H9 (cell line): Measurements from ENCODE around the gene SCN4A. TPM values are rescaled to one million over a fixed set of nuclear protein-coding genes. Genes with fewer than 3 reads are reported as not detected.

Experiments used
- DNase-seq: peaks from one replicate; pipeline ENCODE4 v3.0.0-alpha.2; 2017
- H2AFZ ChIP-seq: one replicate; pipeline ENCODE4 v1.6.1; 2013; ENCODE audit warnings: mild to moderate bottlenecking, low read length, control low read depth, moderate library complexity
- H2AK5ac ChIP-seq: 2 replicates; pipeline ENCODE4 v1.6.1; 2013; ENCODE audit warnings: low read length, control low read depth, mixed read lengths; ENCODE audit not compliant: insufficient read length
- H2BK120ac ChIP-seq: one replicate; pipeline ENCODE4 v1.6.1; 2013; ENCODE audit warnings: low read depth, mild to moderate bottlenecking, low read length, control low read depth, inconsistent platforms; ENCODE audit not compliant: poor library complexity, severe bottlenecking
- H2BK12ac ChIP-seq: 2 replicates; pipeline ENCODE4 v1.6.1; 2013; ENCODE audit warnings: low read length, control low read depth, mixed read lengths, low read depth; ENCODE audit not compliant: insufficient read length
- H2BK15ac ChIP-seq: 2 replicates; pipeline ENCODE4 v1.6.1; 2013; ENCODE audit warnings: low read depth, low read length, control low read depth
- H2BK20ac ChIP-seq: one replicate; pipeline ENCODE4 v1.6.1; 2013; ENCODE audit warnings: low read depth, mild to moderate bottlenecking, low read length, control low read depth, inconsistent platforms; ENCODE audit not compliant: poor library complexity, severe bottlenecking
- H2BK5ac ChIP-seq: 2 replicates; pipeline ENCODE4 v1.6.1; 2013; ENCODE audit warnings: low read length, control low read depth, mixed read lengths; ENCODE audit not compliant: insufficient read length
- H3K14ac ChIP-seq: 2 replicates; pipeline ENCODE4 v1.6.1; 2013; ENCODE audit warnings: low read length, control low read depth; ENCODE audit not compliant: insufficient read depth
- H3K18ac ChIP-seq: 2 replicates; pipeline ENCODE4 v1.6.1; 2013; ENCODE audit warnings: low read depth, mild to moderate bottlenecking, mixed read lengths, low read length, control low read depth; ENCODE audit not compliant: insufficient read length
- H3K23ac ChIP-seq: 2 replicates; pipeline ENCODE4 v1.6.1; 2013; ENCODE audit warnings: low read length, control low read depth, mixed read lengths, low read depth; ENCODE audit not compliant: insufficient read length
- H3K23me2 ChIP-seq: 2 replicates; pipeline ENCODE4 v1.6.1; 2013; ENCODE audit warnings: low read depth, mild to moderate bottlenecking, mixed read lengths, low read length, control low read depth; ENCODE audit not compliant: insufficient read length, poor library complexity, severe bottlenecking
- H3K27ac ChIP-seq: 2 replicates; pipeline ENCODE4 v1.5.1; 2013; ENCODE audit warnings: low read length, control low read depth, mixed read lengths, low read depth; ENCODE audit not compliant: insufficient read length
- H3K27me3 ChIP-seq: 2 replicates; pipeline ENCODE4 v1.6.1; 2013; ENCODE audit warnings: low read length, control low read depth, inconsistent platforms; ENCODE audit not compliant: insufficient read depth
- H3K4ac ChIP-seq: 2 replicates; pipeline ENCODE4 v1.6.1; 2013; ENCODE audit warnings: low read depth, mild to moderate bottlenecking, control low read depth, inconsistent platforms, low read length, moderate library complexity
- H3K4me1 ChIP-seq: 2 replicates; pipeline ENCODE4 v1.6.1; 2013; ENCODE audit warnings: low read length, control low read depth, inconsistent platforms; ENCODE audit not compliant: insufficient read depth
- H3K4me2 ChIP-seq: 2 replicates; pipeline ENCODE4 v1.6.1; 2013; ENCODE audit warnings: low read length, control low read depth, mixed read lengths; ENCODE audit not compliant: insufficient read length, insufficient read depth
- H3K56ac ChIP-seq: 2 replicates; pipeline ENCODE4 v1.6.1; 2013; ENCODE audit warnings: low read depth, mild to moderate bottlenecking, mixed read lengths, low read length, control low read depth; ENCODE audit not compliant: insufficient read length
- H3K79me1 ChIP-seq: 2 replicates; pipeline ENCODE4 v1.6.1; 2013; ENCODE audit warnings: low read depth, mild to moderate bottlenecking, moderate library complexity, low read length, control low read depth, inconsistent platforms; ENCODE audit not compliant: insufficient read depth, poor library complexity, severe bottlenecking
- H3K79me2 ChIP-seq: 2 replicates; pipeline ENCODE4 v1.6.1; 2013; ENCODE audit warnings: low read length, control low read depth, inconsistent platforms; ENCODE audit not compliant: insufficient read depth
- H3K9ac ChIP-seq: 2 replicates; pipeline ENCODE4 v1.6.1; 2013; ENCODE audit warnings: low read length, control low read depth, mixed read lengths; ENCODE audit not compliant: insufficient read length; ENCODE audit errors: extremely low read depth
- H3K9me3 ChIP-seq: one replicate; pipeline ENCODE4 v1.6.1; 2013; ENCODE audit warnings: low read depth, low read length, inconsistent platforms; ENCODE audit not compliant: control insufficient read depth
- H3T11ph ChIP-seq: one replicate; pipeline ENCODE4 v1.6.1; 2013; ENCODE audit warnings: mild to moderate bottlenecking, low read length, control low read depth, inconsistent platforms
- H4K20me1 ChIP-seq: one replicate; pipeline ENCODE4 v1.6.1; 2013; ENCODE audit not compliant: control insufficient read depth, insufficient read length, insufficient read depth
- H4K5ac ChIP-seq: 2 replicates; pipeline ENCODE4 v1.6.1; 2013; ENCODE audit warnings: low read depth, mild to moderate bottlenecking, mixed read lengths, low read length, control low read depth; ENCODE audit not compliant: insufficient read length
- H4K8ac ChIP-seq: replicated peaks from 2 replicates; pipeline ENCODE4 v1.6.1; 2013; ENCODE audit warnings: low read length, control low read depth, mixed read lengths, low read depth; ENCODE audit not compliant: insufficient read length
- H4K91ac ChIP-seq: 2 replicates; pipeline ENCODE4 v1.6.1; 2013; ENCODE audit warnings: low read depth, mild to moderate bottlenecking, moderate library complexity, mixed read lengths, low read length, control low read depth; ENCODE audit not compliant: insufficient read length
- H3K27ac Mint-ChIP-seq, 3 experiments: 2 replicates in 2 of 3; 3 replicates in 1 of 3; pipeline ENCODE4 v1.8.0; 2020 to 2021; ENCODE audit warnings: mixed read lengths in 3 of 3, mild to moderate bottlenecking in 1 of 3, moderate library complexity in 1 of 3
- H3K27me3 Mint-ChIP-seq: 2 replicates; pipeline ENCODE4 v1.8.0; 2021; ENCODE audit warnings: low read depth, mild to moderate bottlenecking, moderate library complexity, mixed read lengths
- H3K36me3 Mint-ChIP-seq, 3 experiments: 2 replicates in 2 of 3; 3 replicates in 1 of 3; pipeline ENCODE4 v1.8.0; 2020 to 2021; ENCODE audit warnings: low read depth in 3 of 3, mixed read lengths in 3 of 3; ENCODE audit not compliant: insufficient read depth in 1 of 3
- H3K4me1 Mint-ChIP-seq, 2 experiments: 2 replicates each; pipeline ENCODE4 v1.8.0; 2020; ENCODE audit warnings: mixed read lengths in 2 of 2
- H3K4me3 Mint-ChIP-seq, 2 experiments: 2 replicates in 1 of 2; 3 replicates in 1 of 2; pipeline ENCODE4 v1.8.0; 2020 to 2021; ENCODE audit warnings: mild to moderate bottlenecking in 2 of 2, mixed read lengths in 2 of 2, moderate library complexity in 1 of 2
- H3K9me3 Mint-ChIP-seq, 2 experiments: 2 replicates in 1 of 2; 3 replicates in 1 of 2; pipeline ENCODE4 v1.8.0; 2020; ENCODE audit warnings: mild to moderate bottlenecking in 2 of 2, mixed read lengths in 2 of 2, moderate library complexity in 1 of 2
- CTCF ChIP-seq: fragments of 200-600 bp; sonication (generic); conservative IDR thresholded peaks from 3 replicates; pipeline ENCODE4 v1.8.0; 2021; ENCODE audit warnings: antibody characterized with exemption, mild to moderate bottlenecking
- WGBS: extraction: QIAGEN DNeasy Blood & Tissue Kit; methylation state at CpG from one replicate; pipeline ENCODE4 v1.1.7; 2013; ENCODE audit warnings: missing lambda C conversion rate, low lambda C conversion rate, mixed read lengths; ENCODE audit not compliant: insufficient read length; ENCODE audit errors: extremely low coverage; 5-methylcytosine and 5-hydroxymethylcytosine counted together
- total RNA-seq: library from RNA; stranded (reverse); gene quantifications from 2 replicates; pipeline ENCODE4 v1.2.1, GENCODE V29; 2021

Gene SCN4A
- total RNA-seq, 1 experiment from 2014 or later, result 5.8 TPM

DNA sequence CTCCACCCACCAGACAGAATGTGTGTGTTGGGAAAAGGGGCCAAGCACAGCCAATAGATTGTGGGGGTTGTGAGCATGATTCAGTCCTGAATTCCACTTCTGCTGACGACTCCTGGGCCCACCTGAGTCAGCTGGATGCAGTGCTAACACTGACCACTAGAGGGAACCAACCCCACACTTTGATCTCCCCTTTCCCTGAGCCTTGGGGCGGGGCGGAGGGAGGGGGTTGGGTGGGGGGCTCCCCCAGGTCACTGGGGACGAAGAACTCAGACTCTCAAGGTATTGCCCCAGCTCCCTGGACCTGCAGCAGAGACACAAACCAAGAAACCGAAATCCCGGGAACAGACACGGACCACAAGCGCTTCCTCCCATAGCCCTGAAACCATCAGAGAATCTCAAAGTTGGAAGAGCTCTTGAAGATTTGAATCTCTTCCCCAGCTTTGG, 61.0 kb downstream of the SCN4A start:
- peak; percentile 83 for TF ChIP-seq CTCF
- H4K8ac ChIP-seq, result no peak overlapping the region
- no peak overlapping the region for H2AK5ac ChIP-seq
- Mint-ChIP-seq H3K9me3 (no peaks in the 10 kb centered on the region; a peak in 1 of 5 replicates), H3K36me3 (no peaks in the 10 kb centered on the region), H3K4me1 (peaks cover 11 to 24% of the 10 kb centered on the region in 2 experiments), H3K27ac (no peak overlapping the region), H3K27me3 (peaks cover 11% of the 10 kb centered on the region), H3K4me3 (no peak overlapping the region)
- no peak overlapping the region for H2BK20ac ChIP-seq
- WGBS, result no CpG with 5 or more reads among the region's 8 CpGs
- H3K14ac ChIP-seq, result no peak overlapping the region
- H2BK5ac ChIP-seq, result no peak overlapping the region
- H3K18ac ChIP-seq, result no peak overlapping the region
- no peak overlapping the region for H4K5ac ChIP-seq
- H3K4me2 ChIP-seq, result no peak overlapping the region
- H3K79me1 ChIP-seq, result no peaks in the 10 kb centered on the region
- H3K9me3 ChIP-seq, result no peaks in the 10 kb centered on the region
- H3K27me3 ChIP-seq, result no peaks in the 10 kb centered on the region
- H3T11ph ChIP-seq, result no peak overlapping the region
- no peak overlapping the region for H2BK15ac ChIP-seq
- no peak overlapping the region for H2AFZ ChIP-seq
- no peak overlapping the region for H2BK12ac ChIP-seq
- H4K20me1 ChIP-seq, result no peaks in the 10 kb centered on the region
- H3K27ac ChIP-seq, result no peak overlapping the region
- no peaks in the 10 kb centered on the region for H3K23me2 ChIP-seq
- DNase-seq, result peak; percentile 82
- H2BK120ac ChIP-seq, result no peak overlapping the region
- no peaks in the 10 kb centered on the region for H3K79me2 ChIP-seq
- H3K4me1 ChIP-seq, result no peaks in the 10 kb centered on the region; the same call in 1 of the 2 replicates
- H3K56ac ChIP-seq, result no peak overlapping the region
- H4K91ac ChIP-seq, result no peak overlapping the region
- no peak overlapping the region for H3K4ac ChIP-seq
- H3K23ac ChIP-seq, result no peak overlapping the region
- H3K9ac ChIP-seq, result no peak overlapping the region
